NCI-H345 treated with DMSO at 0.1 percent for 48 hours (cell line): Measurements from ENCODE around the gene NPC1L1.
"Not testable (repeated sequence)": the region's sequence is repeated elsewhere in the genome, so short reads cannot be mapped to it uniquely, and the experiment has no call there.

Experiments
- DNase-seq: peaks from one replicate; lab custom pipeline; 2025; ENCODE audit not compliant: unreplicated experiment; lab: John Stamatoyannopoulos, UW

NPC1L1 gene

GRCh38 chr7:44506592-44507288 lies 34.4 kb downstream of the NPC1L1 start:
- not testable (repeated sequence) for DNase-seq

DNA sequence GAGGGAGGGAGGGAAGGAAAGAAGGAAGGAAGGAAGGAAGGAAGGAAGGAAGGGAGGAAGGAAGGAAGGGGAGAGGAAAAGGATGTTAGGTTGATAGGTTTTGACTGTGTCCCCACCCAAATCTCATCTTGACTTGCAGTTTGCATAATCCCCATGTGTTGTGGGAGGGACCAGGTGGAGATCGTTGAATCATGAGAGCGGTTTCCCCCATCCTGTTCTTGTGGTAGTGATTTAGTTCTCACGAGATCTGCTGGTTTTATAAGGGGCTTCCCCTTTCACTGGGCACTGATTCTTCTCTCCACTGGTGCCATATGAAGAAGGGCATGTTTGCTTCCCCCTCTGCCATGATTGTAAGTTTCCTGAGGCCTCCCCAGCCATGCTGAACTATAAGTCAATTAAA lies 35.5 kb downstream of the NPC1L1 start:
- no peak for DNase-seq

DNA sequence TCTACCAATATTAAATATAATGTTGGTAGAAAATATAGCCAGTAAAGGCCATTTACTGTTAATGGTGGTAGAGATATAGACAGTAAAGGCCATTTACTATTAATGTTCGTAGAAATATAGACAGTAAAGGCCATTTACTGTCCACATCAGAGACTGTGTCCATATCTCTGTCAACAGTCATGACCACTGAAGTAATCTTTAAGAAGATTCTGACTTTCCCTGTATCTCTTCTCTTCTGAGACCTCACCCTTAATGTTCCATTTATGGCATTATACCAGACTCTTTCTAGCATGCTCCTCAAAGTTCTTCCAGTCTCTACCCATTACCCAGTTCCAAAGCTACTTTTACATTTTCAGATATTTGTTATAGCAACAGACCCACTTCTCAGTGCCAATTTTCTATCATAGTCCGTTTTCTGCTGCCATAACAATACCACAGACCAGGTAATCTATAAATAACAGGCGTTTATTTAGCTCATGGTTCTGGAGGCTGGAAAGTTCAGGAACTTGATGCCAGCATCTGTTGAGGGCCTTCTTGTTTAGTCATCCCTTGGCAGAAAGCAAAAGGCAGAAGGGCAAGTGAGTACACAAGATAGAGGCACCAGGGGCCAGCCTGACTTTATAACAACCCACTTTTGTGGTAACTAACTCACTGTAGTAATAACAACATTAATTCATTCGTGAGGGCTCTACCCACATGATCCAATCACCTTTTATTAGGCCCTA lies 42.7 kb downstream of the NPC1L1 start:
- DNase-seq, result no peak

- no peak for DNase-seq
These were observed 43.7 kb downstream of the NPC1L1 start for GRCh38 chr7:44497155-44498027.

DNA sequence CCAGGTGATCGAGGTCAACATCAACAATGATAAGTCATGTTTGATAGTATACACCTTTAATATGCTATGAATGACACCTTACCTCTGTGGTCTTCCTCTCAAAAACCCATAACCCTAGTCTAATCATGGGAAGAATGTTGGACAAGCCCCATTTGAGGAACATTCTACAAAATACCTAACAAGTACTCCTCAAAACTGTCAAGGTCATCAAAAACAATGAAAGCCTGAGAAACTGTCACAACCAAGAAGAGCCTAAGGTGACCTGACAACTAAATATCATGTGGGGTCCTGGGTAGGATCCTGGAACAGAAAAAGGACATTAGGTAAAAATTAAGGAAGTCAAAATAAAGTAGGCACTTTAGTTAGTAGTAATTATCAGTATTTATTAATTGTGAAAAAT lies 44.7 kb downstream of the NPC1L1 start:
- DNase-seq, result no peak

DNA sequence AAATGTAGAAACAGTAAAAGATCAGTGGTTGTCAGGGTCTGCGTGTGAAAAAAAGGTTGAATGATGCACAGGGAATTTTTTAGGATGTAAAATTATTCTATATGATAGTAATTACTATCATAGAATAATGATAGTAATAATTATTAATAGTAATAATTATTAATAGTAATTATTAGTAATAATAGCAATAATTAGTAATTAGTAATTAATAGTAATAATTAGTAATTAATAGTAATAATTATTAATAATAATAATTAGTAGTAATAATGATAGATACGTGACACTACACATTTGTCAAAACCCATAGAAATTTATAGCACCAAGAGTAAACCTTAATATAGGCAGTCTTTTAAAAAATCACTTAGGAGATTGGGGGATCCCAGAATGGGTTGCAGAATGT lies 46.2 kb downstream of the NPC1L1 start:
- no peak for DNase-seq

GRCh38 chr7:44491229-44491628 lies 49.9 kb downstream of the NPC1L1 start:
- no peak for DNase-seq

GRCh38 chr7:44490351-44491200 lies 50.6 kb downstream of the NPC1L1 start, which contains the start of gene NUDCD3:
Gene NUDCD3, minus strand, starts transcription at chr7:44490658. Its CDS starts 58 bp downstream, at chr7:44490600.
- peak; percentile 76 for DNase-seq

DNA sequence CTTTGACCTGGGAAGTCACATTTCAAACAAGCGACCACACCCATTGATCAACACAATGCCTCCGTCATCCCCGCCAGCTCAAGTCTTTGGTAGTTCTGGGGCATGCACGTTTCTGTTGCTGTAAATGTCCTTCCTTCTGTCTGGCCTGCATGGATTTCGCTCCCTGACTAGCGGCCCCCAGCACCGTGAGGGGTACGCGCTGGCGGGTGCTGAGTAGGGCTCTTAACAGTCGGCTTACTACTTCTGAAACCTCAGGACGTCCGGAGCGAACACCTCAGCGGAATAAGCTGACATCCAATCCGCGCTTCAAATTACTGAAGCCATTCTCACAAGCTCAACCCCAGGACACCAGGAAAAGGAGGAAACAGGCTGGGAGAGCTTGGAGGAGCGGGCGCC lies 51.2 kb downstream of the NPC1L1 start:
- DNase-seq, result no peak

DNA sequence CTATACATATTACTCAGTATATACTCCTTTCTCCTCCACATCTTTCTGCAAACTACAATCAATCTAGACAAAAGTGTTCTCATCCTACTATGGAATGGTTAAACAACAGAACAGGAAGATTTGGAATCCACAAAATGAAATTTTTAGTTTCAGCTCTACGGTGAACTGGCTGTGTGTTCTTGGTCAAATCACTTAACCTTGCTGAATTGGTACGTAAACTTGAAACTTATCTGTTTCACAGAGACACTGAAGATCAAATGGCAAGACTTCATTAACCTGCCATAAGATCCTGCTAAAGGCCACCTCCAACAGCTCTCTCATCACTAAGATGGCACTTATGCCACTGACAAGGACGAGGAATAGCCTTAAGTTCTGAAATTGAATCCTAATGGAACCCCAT lies 52.2 kb downstream of the NPC1L1 start:
- DNase-seq, result no peak

GRCh38 chr7:44486693-44487092 lies 54.4 kb downstream of the NPC1L1 start:
- DNase-seq, result no peak

GRCh38 chr7:44486001-44486400 lies 55.1 kb downstream of the NPC1L1 start:
- no peak for DNase-seq

GRCh38 chr7:44484482-44485313 lies 56.4 kb downstream of the NPC1L1 start:
- DNase-seq, result no peak

DNA sequence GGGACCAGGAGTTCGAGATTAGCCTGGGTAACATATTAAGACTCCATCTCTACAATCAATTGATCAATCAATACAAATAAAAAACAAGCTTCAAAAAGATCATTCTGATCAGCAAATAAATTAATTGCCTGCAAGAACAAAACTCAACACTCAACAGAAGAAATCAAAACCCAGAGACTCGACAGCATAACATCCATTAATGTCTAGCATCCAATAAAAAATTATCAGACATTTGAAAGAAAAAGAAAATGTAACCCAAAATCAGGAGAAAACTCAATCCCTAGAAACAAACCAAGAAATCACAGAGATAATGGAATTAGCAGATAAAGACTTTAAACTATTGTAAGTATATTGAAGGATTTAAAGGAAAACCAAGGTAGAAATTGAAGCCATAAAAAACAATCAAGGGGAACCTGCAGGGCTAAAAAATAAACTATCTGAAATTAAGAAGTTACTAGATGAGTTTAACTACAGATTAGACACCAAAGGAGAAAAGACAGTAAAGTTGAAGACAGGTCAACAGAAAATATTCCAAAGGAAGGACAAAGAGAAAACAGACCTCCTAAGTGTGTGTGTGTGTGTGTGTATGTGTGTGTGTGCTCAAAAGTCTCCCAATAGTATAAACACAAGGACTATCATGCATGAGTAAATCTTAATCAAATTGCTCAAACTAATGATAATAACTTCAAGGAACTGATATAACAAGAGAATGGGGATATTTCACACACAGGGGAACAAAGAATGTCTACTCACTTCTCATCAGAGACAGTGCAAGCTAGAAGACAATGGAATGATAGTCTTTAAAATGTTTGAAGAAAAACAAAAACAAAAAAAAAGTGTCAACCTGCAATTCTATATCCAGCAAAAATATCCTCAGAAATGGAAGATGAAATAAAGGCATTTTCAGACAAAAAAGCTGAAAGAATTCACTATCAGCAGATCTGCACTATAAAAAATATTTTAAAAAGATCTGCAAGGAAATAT lies 58.3 kb downstream of the NPC1L1 start:
- DNase-seq, result no peak

DNA sequence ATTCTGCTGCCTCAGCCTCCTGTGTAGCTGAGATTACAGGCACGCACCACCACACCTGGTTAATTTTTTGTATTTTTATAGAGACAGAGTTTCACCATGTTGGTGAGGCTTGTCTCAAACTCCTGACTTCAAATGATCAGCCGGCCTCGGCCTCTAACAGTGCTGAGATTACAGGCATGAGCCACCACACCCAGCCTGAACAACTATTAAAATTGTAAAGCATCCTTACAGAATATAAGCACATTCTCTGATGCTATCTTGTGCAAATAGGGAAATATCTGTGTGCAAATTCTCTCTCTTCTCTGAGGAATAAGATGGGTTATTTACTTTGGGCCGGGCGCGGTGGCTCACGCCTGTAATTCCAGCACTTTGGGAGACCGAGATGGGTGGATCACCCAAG lies 63.2 kb downstream of the NPC1L1 start:
- no peak for DNase-seq

DNA sequence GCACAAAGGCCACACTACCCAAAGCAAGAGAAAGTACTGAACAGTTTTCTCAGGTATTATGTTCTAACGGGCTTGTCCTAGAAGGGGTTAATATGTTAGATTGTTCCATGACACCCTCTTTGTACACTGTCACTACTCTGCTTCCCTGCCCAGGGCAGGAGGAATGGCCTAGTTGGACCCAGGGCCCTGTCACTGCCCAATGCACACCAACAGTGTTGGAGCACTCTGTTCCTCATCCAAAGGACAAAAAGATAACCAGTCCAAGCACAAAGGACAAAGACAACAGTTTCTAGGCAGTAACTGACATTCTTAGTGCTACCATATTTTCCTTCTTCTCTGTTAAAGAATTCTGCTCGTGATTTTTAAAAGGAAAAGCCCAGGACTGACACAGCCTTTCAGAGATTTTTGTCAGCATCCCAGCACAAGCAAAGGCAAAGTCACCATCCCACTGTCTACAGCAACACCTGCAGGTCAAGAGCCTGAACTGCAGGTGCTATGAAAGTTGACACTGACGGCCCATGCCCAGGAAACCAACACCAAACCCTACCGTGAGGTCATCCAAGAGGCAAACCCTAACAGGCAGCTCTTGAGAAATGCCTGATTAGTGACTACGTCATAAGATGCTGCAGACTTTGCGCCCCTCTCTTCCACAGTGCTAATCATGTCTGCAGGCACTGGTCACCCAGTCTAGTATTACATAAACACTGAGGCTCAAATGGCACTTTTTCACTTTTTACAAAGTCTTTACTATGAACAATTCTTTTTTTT lies 63.9 kb downstream of the NPC1L1 start:
- DNase-seq, result peak; percentile 35

- DNase-seq, result no peak
These were observed 64.8 kb downstream of the NPC1L1 start for GRCh38 chr7:44476313-44476712.

- DNase-seq, result no peak
These were observed 67.8 kb downstream of the NPC1L1 start for GRCh38 chr7:44473295-44473694.
